Esophagus muscularis mucosa (tissue), 3 donors: ENCODE results near the gene FGF12.

Experiments used
- CTCF ChIP-seq, 3 experiments: fragments of 200-600 bp in 2 of 3; fragments of 450-650 bp in 1 of 3; sonication (generic) in 2 of 3; IDR thresholded peaks; one replicate each; pipeline ENCODE4 v1.5.1; 2017 to 2019; ENCODE audit warnings: antibody characterized with exemption in 3 of 3, mild to moderate bottlenecking in 2 of 3, moderate library complexity in 1 of 3
- POLR2A ChIP-seq: fragments of 450-650 bp; IDR thresholded peaks from one replicate; pipeline ENCODE4 v1.6.1; 2017; ENCODE audit warnings: antibody characterized with exemption, moderate library complexity, mild to moderate bottlenecking, low read depth
- POLR2AphosphoS5 ChIP-seq, 2 donors: sonication (generic); formaldehyde crosslinking; IDR thresholded peaks; one replicate each; pipeline ENCODE4 v1.6.1; 2017; ENCODE audit warnings: antibody characterized with exemption in 2 of 2

GRCh38 chr3:192496905-192497587 is 230.3 kb downstream of the FGF12 start:
- TF ChIP-seq POLR2A: no peak
- no peak for TF ChIP-seq CTCF (IDR thresholded peaks at IDR 0.05)
- no peak for TF ChIP-seq POLR2AphosphoS5 (IDR thresholded peaks at IDR 0.05)
